Lower lobe of right lung (tissue), 2 donors: ENCODE results near the gene ZNF853. TPM values are rescaled to one million over a fixed set of nuclear protein-coding genes. Genes with fewer than 3 reads are reported as not detected.

Experiments
- ATAC-seq, 2 donors: fragments of 200-7000 bp; cut with Tn5 transposase; one replicate each; pipeline ENCODE4 v1.9.1; 2020 to 2022; ENCODE audit warnings: mild to moderate bottlenecking in 2 of 2, moderate library complexity in 2 of 2
- DNase-seq: peaks from one replicate; pipeline ENCODE4 v3.0.0-alpha.2; 2020
- H3K27ac ChIP-seq: fragments of 200-600 bp; one replicate; pipeline ENCODE4 v1.8.0; 2022
- H3K27me3 ChIP-seq: fragments of 200-600 bp; one replicate; pipeline ENCODE4 v1.8.0; 2022; ENCODE audit warnings: low read depth
- H3K36me3 ChIP-seq: fragments of 200-600 bp; one replicate; pipeline ENCODE4 v1.8.0; 2022; ENCODE audit warnings: mild to moderate bottlenecking
- H3K4me1 ChIP-seq: fragments of 200-600 bp; one replicate; pipeline ENCODE4 v1.8.0; 2022
- H3K4me3 ChIP-seq: fragments of 200-600 bp; one replicate; pipeline ENCODE4 v1.8.0; 2022; ENCODE audit warnings: mild to moderate bottlenecking
- H3K9me3 ChIP-seq: fragments of 200-600 bp; one replicate; pipeline ENCODE4 v1.8.0; 2022
- CTCF ChIP-seq: fragments of 200-600 bp; IDR thresholded peaks from one replicate; pipeline ENCODE4 v1.8.0; 2022; ENCODE audit warnings: antibody characterized with exemption, mild to moderate bottlenecking
- intact Hi-C: fragments of 100-400 bp; cut with DNase I; formaldehyde crosslinking; loops from one replicate; pipeline ENCODE4 v1.11.0; 2022
- total RNA-seq: library from RNA; stranded (reverse); fragmentation: NEBNext Ultra II Directional; extraction: Animal tissue kit (Norgen Biotek cat#: 25700); gene quantifications from one replicate; pipeline ENCODE4 v1.2.1, GENCODE V29; 2021
- donor health status: DM: no; HTN: yes; CAD: no; lungs with severe emphysema.

ZNF853 gene
- total RNA-seq, 1 donor from 2014 or later: 4.4 TPM

- no peak for TF ChIP-seq CTCF
Observed at GRCh38 chr7:6644728-6645127, 29.3 kb downstream of the ZNF853 start.

GRCh38 chr7:6646465-6646864 is 31.1 kb downstream of the ZNF853 start:
- no peak overlapping the region for H3K4me3 ChIP-seq
- H3K27me3 ChIP-seq: no peaks in the 10 kb centered on the region
- H3K9me3 ChIP-seq: no peaks in the 10 kb centered on the region
- H3K4me1 ChIP-seq: no peaks in the 10 kb centered on the region
- ATAC-seq (no peak), DNase-seq (no peak)
- intact Hi-C loops: no loop called here
- H3K27ac ChIP-seq: no peak overlapping the region
- no peak for TF ChIP-seq CTCF
- peaks cover 99% of the 10 kb centered on the region for H3K36me3 ChIP-seq

More at GRCh38 chr7:6644728-6645127, 29.3 kb downstream of the ZNF853 start:
- ATAC-seq: no peak
- intact Hi-C loops: no loop called here
- no peaks in the 10 kb centered on the region for H3K27me3 ChIP-seq
- peaks cover 88% of the 10 kb centered on the region for H3K36me3 ChIP-seq
- no peak overlapping the region for H3K4me3 ChIP-seq
- no peaks in the 10 kb centered on the region for H3K9me3 ChIP-seq
- no peaks in the 10 kb centered on the region for H3K4me1 ChIP-seq
- no peak for DNase-seq
- no peak overlapping the region for H3K27ac ChIP-seq

- Histone ChIP-seq H3K36me3 (peaks cover 99% of the 10 kb centered on the region), H3K4me3 (no peak overlapping the region), H3K27me3 (no peaks in the 10 kb centered on the region), H3K9me3 (peaks cover 3% of the 10 kb centered on the region), H3K27ac (no peak overlapping the region), H3K4me1 (no peaks in the 10 kb centered on the region)
- no peak for DNase-seq
- no peak for ATAC-seq
- intact Hi-C loops: no loop called here
- TF ChIP-seq CTCF: no peak
Observed at GRCh38 chr7:6647080-6647479, 31.7 kb downstream of the ZNF853 start.

- intact Hi-C loops: no loop called here
- no peak for TF ChIP-seq CTCF
- Histone ChIP-seq H3K36me3 (peaks cover 99% of the 10 kb centered on the region), H3K27ac (no peak overlapping the region), H3K27me3 (no peaks in the 10 kb centered on the region), H3K9me3 (peaks cover 6% of the 10 kb centered on the region), H3K4me3 (no peak overlapping the region), H3K4me1 (no peaks in the 10 kb centered on the region)
- DNase-seq: no peak
- no peak for ATAC-seq
Observed at GRCh38 chr7:6647541-6647940, 32.1 kb downstream of the ZNF853 start.

- Histone ChIP-seq H3K27me3 (no peaks in the 10 kb centered on the region), H3K36me3 (peaks cover 94% of the 10 kb centered on the region), H3K27ac (no peak overlapping the region), H3K4me3 (no peak overlapping the region), H3K9me3 (peaks cover 6% of the 10 kb centered on the region), H3K4me1 (no peaks in the 10 kb centered on the region)
- no peak for DNase-seq
- intact Hi-C loops: no loop called here
- no peak for ATAC-seq
- no peak for TF ChIP-seq CTCF
Observed at GRCh38 chr7:6648066-6648814, 32.8 kb downstream of the ZNF853 start.
